ENCODE measurements around the gene RAB15.

- TF ChIP-seq CTCF (IDR thresholded peaks at IDR 0.05), result no peak
- no peak for TF ChIP-seq POLR2A (IDR thresholded peaks at IDR 0.05)
Measured at GRCh38 chr14:64968651-64969050, 3.5 kb downstream of the RAB15 start.
